HCT116 (cell line): ENCODE measurements around the gene MTFR1L.

Experiments
- CBX3 ChIP-seq: IDR thresholded peaks from 2 replicates; pipeline ENCODE4 v1.6.1; 2012; ENCODE audit warnings: low read depth
- EZH2 ChIP-seq: fragments of 200-600 bp; sonication (generic); IDR thresholded peaks from 2 replicates; pipeline ENCODE4 v1.6.1; 2017; ENCODE audit warnings: antibody characterized with exemption, mixed run types
- EZH2phosphoT487 ChIP-seq: fragments of 200-600 bp; IDR thresholded peaks from 2 replicates; pipeline ENCODE4 v1.6.1; 2018; ENCODE audit warnings: antibody characterized with exemption, borderline replicate concordance
- POLR2A ChIP-seq: IDR thresholded peaks from 2 replicates; pipeline ENCODE4 v1.7.0; 2011; ENCODE audit warnings: borderline replicate concordance; ENCODE audit not compliant: insufficient read depth, insufficient read length; ENCODE audit errors: extremely low read depth
- POLR2AphosphoS5 ChIP-seq: IDR thresholded peaks from 2 replicates; pipeline ENCODE4 v1.6.1; 2011; ENCODE audit warnings: mild to moderate bottlenecking, low read depth, low read length, moderate library complexity
- SP1 ChIP-seq: IDR thresholded peaks from 2 replicates; pipeline ENCODE4 v1.6.1; 2012; ENCODE audit warnings: low read depth
- YY1 ChIP-seq: IDR thresholded peaks from 2 replicates; pipeline ENCODE4 v1.6.1; 2011; ENCODE audit warnings: low read length, low read depth, moderate library complexity, mild to moderate bottlenecking; ENCODE audit not compliant: insufficient replicate concordance; ENCODE audit errors: extremely low read depth
- ZFX ChIP-seq: fragments of 450-650 bp; IDR thresholded peaks from 2 replicates; pipeline ENCODE4 v1.6.1; 2017
- TF ChIP-seq, protein P1 (sequence below), 3 experiments: fragments of 200-600 bp in 1 of 3; sonication (generic) in 1 of 3; IDR thresholded peaks in 2 of 3; conservative IDR thresholded peaks in 1 of 3; 2 replicates each; pipeline ENCODE4 v1.5.1; 2012 to 2017; ENCODE audit warnings: low read depth in 2 of 3, low read length in 2 of 3, antibody characterized with exemption in 1 of 3, borderline replicate concordance in 1 of 3, control low read depth in 1 of 3, mild to moderate bottlenecking in 1 of 3, mixed read lengths in 1 of 3, mixed run types in 1 of 3, moderate library complexity in 1 of 3; ENCODE audit not compliant: insufficient read depth in 1 of 3
- TF ChIP-seq, protein P2 (sequence below): IDR thresholded peaks from 2 replicates; pipeline ENCODE4 v1.6.1; 2012; ENCODE audit warnings: low read depth

DNA sequence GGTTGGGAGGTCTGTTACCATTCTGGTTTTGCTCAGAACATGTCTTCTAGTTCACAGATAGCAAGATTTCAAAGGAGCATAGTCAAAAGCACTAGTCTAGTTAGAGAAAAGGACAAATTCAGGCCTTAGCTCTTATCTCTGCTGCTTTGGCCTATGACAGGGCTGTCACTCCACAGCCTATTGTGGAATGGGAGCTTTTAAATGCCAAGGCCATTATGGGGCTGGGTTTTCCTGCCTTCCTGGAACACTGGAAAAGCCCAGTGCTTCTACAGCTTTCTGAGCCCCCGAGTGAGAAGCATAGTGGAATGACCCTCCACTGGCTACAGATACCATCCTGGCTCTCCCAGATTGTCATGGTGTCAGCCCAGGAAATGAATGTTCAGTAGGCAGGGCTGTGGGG lies 9.3 kb downstream of the MTFR1L start:
- TF ChIP-seq EZH2phosphoT487 (no peak), EZH2 (no peak), YY1 (no peak), POLR2AphosphoS5 (no peak), CBX3 (no peak), POLR2A (no peak), ZFX (no peak), SP1 (no peak)
- TF ChIP-seq, protein P1, sequence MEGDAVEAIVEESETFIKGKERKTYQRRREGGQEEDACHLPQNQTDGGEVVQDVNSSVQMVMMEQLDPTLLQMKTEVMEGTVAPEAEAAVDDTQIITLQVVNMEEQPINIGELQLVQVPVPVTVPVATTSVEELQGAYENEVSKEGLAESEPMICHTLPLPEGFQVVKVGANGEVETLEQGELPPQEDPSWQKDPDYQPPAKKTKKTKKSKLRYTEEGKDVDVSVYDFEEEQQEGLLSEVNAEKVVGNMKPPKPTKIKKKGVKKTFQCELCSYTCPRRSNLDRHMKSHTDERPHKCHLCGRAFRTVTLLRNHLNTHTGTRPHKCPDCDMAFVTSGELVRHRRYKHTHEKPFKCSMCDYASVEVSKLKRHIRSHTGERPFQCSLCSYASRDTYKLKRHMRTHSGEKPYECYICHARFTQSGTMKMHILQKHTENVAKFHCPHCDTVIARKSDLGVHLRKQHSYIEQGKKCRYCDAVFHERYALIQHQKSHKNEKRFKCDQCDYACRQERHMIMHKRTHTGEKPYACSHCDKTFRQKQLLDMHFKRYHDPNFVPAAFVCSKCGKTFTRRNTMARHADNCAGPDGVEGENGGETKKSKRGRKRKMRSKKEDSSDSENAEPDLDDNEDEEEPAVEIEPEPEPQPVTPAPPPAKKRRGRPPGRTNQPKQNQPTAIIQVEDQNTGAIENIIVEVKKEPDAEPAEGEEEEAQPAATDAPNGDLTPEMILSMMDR (IDR thresholded peaks at IDR 0.05 in 2 of 3, conservative IDR thresholded peaks at IDR 0.05 in 1 of 3; ENCODE audit: borderline replicate concordance in 1 of 3, insufficient read depth in 1 of 3, low read depth in 2 of 3, low read length in 2 of 3) = no peak
- TF ChIP-seq, protein P2, sequence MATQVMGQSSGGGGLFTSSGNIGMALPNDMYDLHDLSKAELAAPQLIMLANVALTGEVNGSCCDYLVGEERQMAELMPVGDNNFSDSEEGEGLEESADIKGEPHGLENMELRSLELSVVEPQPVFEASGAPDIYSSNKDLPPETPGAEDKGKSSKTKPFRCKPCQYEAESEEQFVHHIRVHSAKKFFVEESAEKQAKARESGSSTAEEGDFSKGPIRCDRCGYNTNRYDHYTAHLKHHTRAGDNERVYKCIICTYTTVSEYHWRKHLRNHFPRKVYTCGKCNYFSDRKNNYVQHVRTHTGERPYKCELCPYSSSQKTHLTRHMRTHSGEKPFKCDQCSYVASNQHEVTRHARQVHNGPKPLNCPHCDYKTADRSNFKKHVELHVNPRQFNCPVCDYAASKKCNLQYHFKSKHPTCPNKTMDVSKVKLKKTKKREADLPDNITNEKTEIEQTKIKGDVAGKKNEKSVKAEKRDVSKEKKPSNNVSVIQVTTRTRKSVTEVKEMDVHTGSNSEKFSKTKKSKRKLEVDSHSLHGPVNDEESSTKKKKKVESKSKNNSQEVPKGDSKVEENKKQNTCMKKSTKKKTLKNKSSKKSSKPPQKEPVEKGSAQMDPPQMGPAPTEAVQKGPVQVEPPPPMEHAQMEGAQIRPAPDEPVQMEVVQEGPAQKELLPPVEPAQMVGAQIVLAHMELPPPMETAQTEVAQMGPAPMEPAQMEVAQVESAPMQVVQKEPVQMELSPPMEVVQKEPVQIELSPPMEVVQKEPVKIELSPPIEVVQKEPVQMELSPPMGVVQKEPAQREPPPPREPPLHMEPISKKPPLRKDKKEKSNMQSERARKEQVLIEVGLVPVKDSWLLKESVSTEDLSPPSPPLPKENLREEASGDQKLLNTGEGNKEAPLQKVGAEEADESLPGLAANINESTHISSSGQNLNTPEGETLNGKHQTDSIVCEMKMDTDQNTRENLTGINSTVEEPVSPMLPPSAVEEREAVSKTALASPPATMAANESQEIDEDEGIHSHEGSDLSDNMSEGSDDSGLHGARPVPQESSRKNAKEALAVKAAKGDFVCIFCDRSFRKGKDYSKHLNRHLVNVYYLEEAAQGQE = no peak
